Astrocyte of the cerebellum (primary cell): ENCODE results near the gene SPSB1.

Source experiments
- DNase-seq: peaks from one replicate; pipeline ENCODE4 v3.0.0-alpha.2; 2011; ENCODE audit warnings: low read depth
- H3K4me3 ChIP-seq: 2 replicates; pipeline ENCODE4 v1.5.1; 2011; ENCODE audit warnings: mild to moderate bottlenecking, low read depth, low read length, moderate library complexity
- in situ Hi-C: cut with HindIII; loops from 2 replicates; pipeline ENCODE4 v1.10.0; 2017; ENCODE audit warnings: low sequenced_read_pairs
- TF ChIP-seq, protein P1 (sequence below): IDR thresholded peaks from 2 replicates; pipeline ENCODE4 v1.5.1; 2012; ENCODE audit warnings: low read length, low read depth, moderate library complexity, mild to moderate bottlenecking; ENCODE audit errors: missing control alignments

The SPSB1 gene

GRCh38 chr1:9416918-9417500, 124.3 kb downstream of the SPSB1 start:
- DNase-seq: no peak
- in situ Hi-C loops: no loop called here
- TF ChIP-seq, protein P1, sequence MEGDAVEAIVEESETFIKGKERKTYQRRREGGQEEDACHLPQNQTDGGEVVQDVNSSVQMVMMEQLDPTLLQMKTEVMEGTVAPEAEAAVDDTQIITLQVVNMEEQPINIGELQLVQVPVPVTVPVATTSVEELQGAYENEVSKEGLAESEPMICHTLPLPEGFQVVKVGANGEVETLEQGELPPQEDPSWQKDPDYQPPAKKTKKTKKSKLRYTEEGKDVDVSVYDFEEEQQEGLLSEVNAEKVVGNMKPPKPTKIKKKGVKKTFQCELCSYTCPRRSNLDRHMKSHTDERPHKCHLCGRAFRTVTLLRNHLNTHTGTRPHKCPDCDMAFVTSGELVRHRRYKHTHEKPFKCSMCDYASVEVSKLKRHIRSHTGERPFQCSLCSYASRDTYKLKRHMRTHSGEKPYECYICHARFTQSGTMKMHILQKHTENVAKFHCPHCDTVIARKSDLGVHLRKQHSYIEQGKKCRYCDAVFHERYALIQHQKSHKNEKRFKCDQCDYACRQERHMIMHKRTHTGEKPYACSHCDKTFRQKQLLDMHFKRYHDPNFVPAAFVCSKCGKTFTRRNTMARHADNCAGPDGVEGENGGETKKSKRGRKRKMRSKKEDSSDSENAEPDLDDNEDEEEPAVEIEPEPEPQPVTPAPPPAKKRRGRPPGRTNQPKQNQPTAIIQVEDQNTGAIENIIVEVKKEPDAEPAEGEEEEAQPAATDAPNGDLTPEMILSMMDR: no peak
- no peak overlapping the region for H3K4me3 ChIP-seq

DNA sequence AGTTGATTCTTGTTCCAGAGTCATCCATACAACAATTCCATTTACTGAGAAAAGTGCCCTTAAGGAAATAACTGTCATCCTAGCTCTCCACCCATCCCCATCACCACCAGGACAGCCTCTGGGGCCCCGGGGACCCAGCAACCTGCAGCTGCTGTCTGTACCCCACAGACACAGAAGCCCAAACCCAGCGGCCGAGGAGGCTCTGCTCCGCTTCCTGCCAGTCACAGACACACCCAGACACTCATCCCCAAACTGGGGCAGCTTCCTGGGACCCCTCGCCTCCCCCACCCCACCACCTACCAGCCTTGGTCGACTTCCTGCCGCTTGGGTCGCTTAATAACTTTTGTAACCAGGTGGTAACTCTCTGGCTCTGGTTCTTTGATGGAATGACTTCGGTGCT, 125.0 kb downstream of the SPSB1 start:
- TF ChIP-seq, protein P1: no peak
- no peak for DNase-seq
- in situ Hi-C loops: no loop called here

DNA sequence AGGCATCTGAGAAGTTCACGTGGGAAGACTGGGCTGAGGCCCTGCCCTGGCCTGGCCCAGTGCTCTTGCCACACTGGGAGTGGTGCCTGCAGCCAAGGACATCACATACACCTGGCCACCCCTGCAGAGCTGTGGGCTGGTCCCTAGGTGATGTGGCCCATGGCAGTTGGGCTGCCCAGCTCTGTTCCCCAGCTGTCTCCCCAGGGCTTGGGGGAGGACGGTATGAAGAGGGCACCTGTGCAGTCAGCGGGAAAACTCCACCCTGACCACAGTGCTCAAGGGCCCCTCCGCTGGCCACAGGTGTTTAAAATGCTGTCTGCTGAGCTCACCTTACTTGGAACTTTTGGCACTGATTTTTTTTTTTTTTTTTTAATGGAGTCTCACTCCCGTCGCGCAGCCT, 126.2 kb downstream of the SPSB1 start:
- no peak for DNase-seq
- in situ Hi-C loops: no loop called here
- TF ChIP-seq, protein P1: no peak
- no peak overlapping the region for H3K4me3 ChIP-seq

More for the DNA sequence above, 125.0 kb downstream of the SPSB1 start:
- no peak overlapping the region for H3K4me3 ChIP-seq
